BE2C (cell line): ENCODE measurements around the gene CARD10.
A peak's percentile ranks its signal among the peaks of the same experiment; 100 is the strongest.

ENCODE experiments used
- DNase-seq: peaks from one replicate; pipeline ENCODE4 v3.0.0-alpha.2; 2020
- H3K27me3 ChIP-seq: fragments of 250-450 bp; sonication (Bioruptor Pico); 2 replicates; pipeline ENCODE4 v1.5.1; 2020; ENCODE audit warnings: mild to moderate bottlenecking
- H3K36me3 ChIP-seq: fragments of 250-450 bp; sonication (Bioruptor Pico); 2 replicates; pipeline ENCODE4 v1.5.1; 2020; ENCODE audit warnings: mild to moderate bottlenecking
- H3K4me1 ChIP-seq: fragments of 250-450 bp; sonication (Bioruptor Pico); 2 replicates; pipeline ENCODE4 v1.5.1; 2020
- H3K4me3 ChIP-seq: 2 replicates; pipeline ENCODE4 v1.5.1; 2011; ENCODE audit warnings: low read depth, low read length
- H3K9me3 ChIP-seq: fragments of 250-450 bp; sonication (Bioruptor Pico); 2 replicates; pipeline ENCODE4 v1.5.1; 2020
- CTCF ChIP-seq: IDR thresholded peaks from 2 replicates; pipeline ENCODE4 v1.5.1; 2012; ENCODE audit warnings: mild to moderate bottlenecking, low read depth, low read length

CARD10 gene

GRCh38 chr22:37479196-37479595, 40.0 kb downstream of the CARD10 start:
- no peak overlapping the region for H3K4me3 ChIP-seq
- H3K4me1 ChIP-seq: no peaks in the 10 kb centered on the region
- H3K36me3 ChIP-seq: no peaks in the 10 kb centered on the region
- H3K27me3 ChIP-seq: no peaks in the 10 kb centered on the region
- H3K9me3 ChIP-seq: no peaks in the 10 kb centered on the region
- DNase-seq: no peak
- TF ChIP-seq CTCF: no peak

- no peak for TF ChIP-seq CTCF
- no peaks in the 10 kb centered on the region for H3K36me3 ChIP-seq
- DNase-seq: no peak
- H3K4me3 ChIP-seq: no peak overlapping the region
- H3K9me3 ChIP-seq: no peaks in the 10 kb centered on the region
- H3K27me3 ChIP-seq: no peaks in the 10 kb centered on the region
- H3K4me1 ChIP-seq: no peaks in the 10 kb centered on the region
Measured at GRCh38 chr22:37476389-37477329, 42.6 kb downstream of the CARD10 start.

GRCh38 chr22:37474447-37475090, 44.6 kb downstream of the CARD10 start:
- H3K4me3 ChIP-seq: no peak overlapping the region
- no peaks in the 10 kb centered on the region for H3K27me3 ChIP-seq
- no peak for DNase-seq
- no peaks in the 10 kb centered on the region for H3K9me3 ChIP-seq
- no peaks in the 10 kb centered on the region for H3K36me3 ChIP-seq
- no peak for TF ChIP-seq CTCF
- H3K4me1 ChIP-seq: no peaks in the 10 kb centered on the region

- DNase-seq: no peak
- H3K27me3 ChIP-seq: no peaks in the 10 kb centered on the region
- no peak overlapping the region for H3K4me3 ChIP-seq
- no peak for TF ChIP-seq CTCF
- H3K9me3 ChIP-seq: no peaks in the 10 kb centered on the region
- no peaks in the 10 kb centered on the region for H3K36me3 ChIP-seq
- H3K4me1 ChIP-seq: no peaks in the 10 kb centered on the region
Measured at GRCh38 chr22:37473437-37473946, 45.7 kb downstream of the CARD10 start.

GRCh38 chr22:37472418-37473006, 46.7 kb downstream of the CARD10 start:
- TF ChIP-seq CTCF: peak; percentile 78
- Histone ChIP-seq H3K9me3 (no peaks in the 10 kb centered on the region), H3K36me3 (no peaks in the 10 kb centered on the region), H3K4me1 (no peaks in the 10 kb centered on the region), H3K4me3 (no peak overlapping the region), H3K27me3 (no peaks in the 10 kb centered on the region)
- peak; percentile 60 for DNase-seq
